ENCODE data around the gene EP400.
A peak's percentile ranks its signal among the peaks of the same experiment; 100 is the strongest.

EP400 gene

GRCh38 chr12:132084621-132085290 lies 135.0 kb downstream of the EP400 start:
- no peaks in the 10 kb centered on the region for H3K9me3 ChIP-seq (ENCODE audit: insufficient read depth, low read length)
- H3K9ac ChIP-seq (ENCODE audit: low read length), result peak overlapping the region; percentile 82
- H3K4me2 ChIP-seq (ENCODE audit: low read depth, low read length, poor library complexity, severe bottlenecking), result peak overlapping the region; percentile 85
- no peaks in the 10 kb centered on the region for H4K20me1 ChIP-seq (ENCODE audit: low read depth, low read length)
- no peaks in the 10 kb centered on the region for H3K9me2 ChIP-seq (replicated peaks; ENCODE audit: insufficient read depth, low read length)
- peaks cover 6% of the 10 kb centered on the region; the same call in 1 of the 2 replicates for H3F3A ChIP-seq (ENCODE audit: insufficient read depth)
- H3K27me3 ChIP-seq (ENCODE audit: low read length), result no peaks in the 10 kb centered on the region
- peak overlapping the region; percentile 80 for H3K4me3 ChIP-seq (ENCODE audit: insufficient read depth, low read length, poor library complexity, severe bottlenecking)
- no peak for TF ChIP-seq CTCF (IDR thresholded peaks at IDR 0.05; ENCODE audit: insufficient read depth, low read length, poor library complexity, severe bottlenecking)
- no peak for TF ChIP-seq EZH2phosphoT487 (conservative IDR thresholded peaks at IDR 0.05; ENCODE audit: low read length)
- peaks cover 6% of the 10 kb centered on the region; the same call in 1 of the 2 replicates for H3K36me3 ChIP-seq (ENCODE audit: low read length)
- peaks cover 40% of the 10 kb centered on the region for H3K79me2 ChIP-seq (ENCODE audit: insufficient read depth, low read length)
- H3K27ac ChIP-seq (ENCODE audit: low read depth, low read length), result peak overlapping the region; percentile 62
- no peak overlapping the region for H2AFZ ChIP-seq (ENCODE audit: low read depth, low read length, severe bottlenecking)

GRCh38 chr12:132085291-132085635 lies 135.5 kb downstream of the EP400 start:
- Histone ChIP-seq H2AFZ (ENCODE audit: low read depth, low read length, severe bottlenecking) (no peak overlapping the region), H3K9me3 (ENCODE audit: insufficient read depth, low read length) (no peaks in the 10 kb centered on the region), H4K20me1 (ENCODE audit: low read depth, low read length) (no peaks in the 10 kb centered on the region), H3K4me3 (ENCODE audit: insufficient read depth, low read length, poor library complexity, severe bottlenecking) (peak overlapping the region; percentile 80), H3K79me2 (ENCODE audit: insufficient read depth, low read length) (peaks cover 44% of the 10 kb centered on the region), H3F3A (ENCODE audit: insufficient read depth) (peaks cover 6% of the 10 kb centered on the region; the same call in 1 of the 2 replicates), H3K4me2 (ENCODE audit: low read depth, low read length, poor library complexity, severe bottlenecking) (peak overlapping the region; percentile 85), H3K36me3 (ENCODE audit: low read length) (peaks cover 6% of the 10 kb centered on the region; the same call in 1 of the 2 replicates), H3K27ac (ENCODE audit: low read depth, low read length) (peak overlapping the region; percentile 62), H3K9me2 (replicated peaks; ENCODE audit: insufficient read depth, low read length) (no peaks in the 10 kb centered on the region), H3K9ac (ENCODE audit: low read length) (peak overlapping the region; percentile 82), H3K27me3 (ENCODE audit: low read length) (no peaks in the 10 kb centered on the region)
- TF ChIP-seq EZH2phosphoT487 (conservative IDR thresholded peaks at IDR 0.05; ENCODE audit: low read length) (no peak), CTCF (IDR thresholded peaks at IDR 0.05; ENCODE audit: insufficient read depth, low read length, poor library complexity, severe bottlenecking) (no peak)

GRCh38 chr12:132089407-132089910 lies 139.7 kb downstream of the EP400 start:
- Histone ChIP-seq H3K36me3 (ENCODE audit: low read length) (peaks cover 11% of the 10 kb centered on the region; the same call in 1 of the 2 replicates), H4K20me1 (ENCODE audit: low read depth, low read length) (no peaks in the 10 kb centered on the region), H3K27ac (ENCODE audit: low read depth, low read length) (peak overlapping the region; percentile 26; the same call in 1 of the 2 replicates), H3F3A (ENCODE audit: insufficient read depth) (peaks cover 10% of the 10 kb centered on the region), H3K9me3 (ENCODE audit: insufficient read depth, low read length) (no peaks in the 10 kb centered on the region), H2AFZ (ENCODE audit: low read depth, low read length, severe bottlenecking) (no peak overlapping the region), H3K4me2 (ENCODE audit: low read depth, low read length, poor library complexity, severe bottlenecking) (no peak overlapping the region), H3K9me2 (replicated peaks; ENCODE audit: insufficient read depth, low read length) (no peaks in the 10 kb centered on the region), H3K9ac (ENCODE audit: low read length) (no peak overlapping the region), H3K4me3 (ENCODE audit: insufficient read depth, low read length, poor library complexity, severe bottlenecking) (no peak overlapping the region), H3K27me3 (ENCODE audit: low read length) (no peaks in the 10 kb centered on the region), H3K79me2 (ENCODE audit: insufficient read depth, low read length) (peaks cover 65% of the 10 kb centered on the region)
- TF ChIP-seq EZH2phosphoT487 (conservative IDR thresholded peaks at IDR 0.05; ENCODE audit: low read length), result no peak
- TF ChIP-seq CTCF (IDR thresholded peaks at IDR 0.05; ENCODE audit: insufficient read depth, low read length, poor library complexity, severe bottlenecking), result no peak
